Activated effector memory CD4-positive, alpha-beta T cell treated with anti-CD3 and anti-CD28 coated beads, Interleukin-2, amount 50 U/mL, for 16 hours (primary cell): ENCODE data around the gene SNPH.

Experiments used
- DNase-seq: peaks from one replicate; pipeline ENCODE4 v3.0.0-alpha.2; 2020

SNPH gene

GRCh38 chr20:1287787-1288569 is 21.9 kb downstream of the SNPH start:
- DNase-seq, result peak; percentile 14

GRCh38 chr20:1291191-1291741 is 25.2 kb downstream of the SNPH start:
- DNase-seq, result no peak

- DNase-seq, result no peak
Observed at GRCh38 chr20:1292620-1293019, 26.5 kb downstream of the SNPH start.

GRCh38 chr20:1293641-1294379 is 27.7 kb downstream of the SNPH start:
- no peak for DNase-seq

- DNase-seq, result no peak
Observed at GRCh38 chr20:1294497-1294896, 28.4 kb downstream of the SNPH start.

GRCh38 chr20:1295276-1295930 is 29.3 kb downstream of the SNPH start:
- DNase-seq, result no peak

GRCh38 chr20:1296117-1296610 is 30.1 kb downstream of the SNPH start:
- no peak for DNase-seq

- DNase-seq, result no peak
Observed at GRCh38 chr20:1296922-1297321, 30.8 kb downstream of the SNPH start.

- no peak for DNase-seq
Observed at GRCh38 chr20:1297486-1297885, 31.4 kb downstream of the SNPH start.

GRCh38 chr20:1298166-1298565 is 32.1 kb downstream of the SNPH start:
- no peak for DNase-seq

- no peak for DNase-seq
Observed at GRCh38 chr20:1298888-1299511, 32.9 kb downstream of the SNPH start.

GRCh38 chr20:1299522-1299921 is 33.4 kb downstream of the SNPH start:
- peak; percentile 74 for DNase-seq

GRCh38 chr20:1300083-1300840 is 34.2 kb downstream of the SNPH start:
- peak; percentile 56 for DNase-seq

- DNase-seq, result peak; percentile 74
Observed at GRCh38 chr20:1301031-1301529, 35.0 kb downstream of the SNPH start.

GRCh38 chr20:1302685-1303541 is 36.8 kb downstream of the SNPH start:
- peak; percentile 57 for DNase-seq

GRCh38 chr20:1304710-1305515 is 38.8 kb downstream of the SNPH start:
- no peak for DNase-seq

- DNase-seq, result no peak
Observed at GRCh38 chr20:1305712-1306111, 39.6 kb downstream of the SNPH start.

GRCh38 chr20:1306316-1307135 is 40.4 kb downstream of the SNPH start:
- no peak for DNase-seq

- DNase-seq, result no peak
Observed at GRCh38 chr20:1307171-1307570, 41.1 kb downstream of the SNPH start.
